Upper lobe of left lung (tissue), 6 donors: ENCODE measurements around the gene WFDC5. TPM values are rescaled to one million over a fixed set of nuclear protein-coding genes. Genes with fewer than 3 reads are reported as not detected.

Source experiments
- ATAC-seq, 2 donors: fragments of 200-7000 bp; cut with Tn5 transposase; one replicate each; pipeline ENCODE4 v1.9.1; 2022; ENCODE audit warnings: mild to moderate bottlenecking in 2 of 2, moderate library complexity in 2 of 2; ENCODE audit not compliant: low FRiP score in 2 of 2
- DNase-seq, 2 donors: peaks; one replicate each; pipeline ENCODE4 v3.0.0-alpha.2; 2019 to 2020
- H3K27ac ChIP-seq, 4 donors: fragments of 200-600 bp; sonication (generic); one replicate each; pipeline ENCODE4 v1.5.1; 2016 to 2019
- H3K27me3 ChIP-seq, 4 donors: fragments of 200-600 bp; sonication (generic); one replicate each; pipeline ENCODE4 v1.5.1; 2017 to 2019
- H3K36me3 ChIP-seq, 4 donors: fragments of 200-600 bp; sonication (generic); one replicate each; pipeline ENCODE4 v1.5.1; 2016 to 2019
- H3K4me1 ChIP-seq, 4 donors: fragments of 200-600 bp; sonication (generic); one replicate each; pipeline ENCODE4 v1.5.1; 2018 to 2019
- H3K4me3 ChIP-seq, 4 donors: fragments of 200-600 bp; sonication (generic); one replicate each; pipeline ENCODE4 v1.5.1; 2017 to 2019; ENCODE audit warnings: mild to moderate bottlenecking in 2 of 4, moderate library complexity in 1 of 4
- H3K9me3 ChIP-seq, 4 donors: fragments of 200-600 bp; sonication (generic); one replicate each; pipeline ENCODE4 v1.5.1; 2018 to 2019
- CTCF ChIP-seq, 6 experiments: fragments of 450-650 bp in 4 of 6; fragments of 200-600 bp in 2 of 6; sonication (generic) in 2 of 6; IDR thresholded peaks; one replicate each; pipeline ENCODE4 v1.5.1; 2016 to 2019; ENCODE audit warnings: antibody characterized with exemption in 6 of 6
- EP300 ChIP-seq, 4 donors: sonication (generic); formaldehyde crosslinking; IDR thresholded peaks; one replicate each; pipeline ENCODE4 v1.5.1; 2017; ENCODE audit warnings: antibody characterized with exemption in 4 of 4, control low read depth in 2 of 4
- POLR2A ChIP-seq, 4 donors: fragments of 450-650 bp; IDR thresholded peaks; one replicate each; pipeline ENCODE4 v1.5.1; 2016 to 2017; ENCODE audit warnings: antibody characterized with exemption in 4 of 4, mild to moderate bottlenecking in 2 of 4
- POLR2AphosphoS5 ChIP-seq, 2 donors: sonication (generic); formaldehyde crosslinking; IDR thresholded peaks; one replicate each; pipeline ENCODE4 v1.5.1; 2017; ENCODE audit warnings: antibody characterized with exemption in 2 of 2
- WGBS, 2 donors: methylation state at CpG; one replicate each; pipeline ENCODE4 v1.1.5; 2017 to 2018; 5-methylcytosine and 5-hydroxymethylcytosine counted together
- total RNA-seq, 6 donors: library from RNA; depleted of rRNA in 4 of 6; stranded (reverse); fragments of >200 nt in 4 of 6; gene quantifications; one replicate each; pipeline versions ENCODE4 v1.1.0 to v1.2.1, GENCODE V29; 2016 to 2021
- donor health status: DM: no; HTN: no; CAD: no; lungs with moderate emphysema.
- donor health status: DM: no; HTN: yes; CAD: no; lungs with severe emphysema.

Gene WFDC5
- total RNA-seq, 6 donors from 2014 or later = 0.57 to 2.0 TPM; not detected in 4

- Histone ChIP-seq H3K27me3 (peaks cover 0 to 9% (median 6%) of the 10 kb centered on the region in 4 donors), H3K9me3 (no peaks in the 10 kb centered on the region), H3K36me3 (no peaks in the 10 kb centered on the region), H3K4me1 (peaks cover 7 to 14% (median 9%) of the 10 kb centered on the region in 4 donors), H3K27ac (no peak overlapping the region), H3K4me3 (no peak overlapping the region)
- DNase-seq (no peak), ATAC-seq (no peak)
- 56 to 76% methylated on average over 2 of the region's 2 CpGs for WGBS, 2 donors
- no peak for TF ChIP-seq POLR2A (IDR thresholded peaks at IDR 0.05)
- TF ChIP-seq CTCF (IDR thresholded peaks at IDR 0.05) = no peak
- no peak for TF ChIP-seq POLR2AphosphoS5 (IDR thresholded peaks at IDR 0.05)
- TF ChIP-seq EP300 (IDR thresholded peaks at IDR 0.05) = no peak
Observed at GRCh38 chr20:45103072-45103471, 11.9 kb downstream of the WFDC5 start.

- H3K36me3 ChIP-seq = no peaks in the 10 kb centered on the region
- WGBS, 2 donors = 73 to 81% methylated on average over 4 to 6 of the region's 6 CpGs
- H3K27me3 ChIP-seq = peaks cover 0 to 17% (median 8%) of the 10 kb centered on the region in 4 donors
- ATAC-seq = no peak
- TF ChIP-seq POLR2AphosphoS5 (IDR thresholded peaks at IDR 0.05) (no peak), CTCF (IDR thresholded peaks at IDR 0.05) (no peak), POLR2A (IDR thresholded peaks at IDR 0.05) (no peak), EP300 (IDR thresholded peaks at IDR 0.05) (no peak)
- DNase-seq = peak in 1 of 2 donors; percentile 36
- H3K4me3 ChIP-seq = peak overlapping the region in 1 of 4 donors; percentile 6
- no peaks in the 10 kb centered on the region for H3K9me3 ChIP-seq
- H3K4me1 ChIP-seq = peaks cover 11 to 22% (median 14%) of the 10 kb centered on the region in 4 donors
- H3K27ac ChIP-seq = peak overlapping the region in 1 of 4 donors; percentile 52
Observed at GRCh38 chr20:45101333-45101850, 13.6 kb downstream of the WFDC5 start.

- peaks cover 0 to 17% (median 8%) of the 10 kb centered on the region in 4 donors for H3K27me3 ChIP-seq
- H3K9me3 ChIP-seq = no peaks in the 10 kb centered on the region
- TF ChIP-seq CTCF (IDR thresholded peaks at IDR 0.05) = no peak
- no peak for TF ChIP-seq POLR2A (IDR thresholded peaks at IDR 0.05)
- no peak for TF ChIP-seq POLR2AphosphoS5 (IDR thresholded peaks at IDR 0.05)
- no peak for TF ChIP-seq EP300 (IDR thresholded peaks at IDR 0.05)
- peaks cover 11 to 26% (median 15%) of the 10 kb centered on the region in 4 donors for H3K4me1 ChIP-seq
- peak within 1 kb of the TSS in 3 of 4 donors; percentile 6 to 22 (median 11) for H3K4me3 ChIP-seq
- ATAC-seq = peak in 1 of 2 donors; percentile 44
- no peaks in the 10 kb centered on the region for H3K36me3 ChIP-seq
- peak within 1 kb of the TSS in 1 of 4 donors; percentile 52 for H3K27ac ChIP-seq
- WGBS, 2 donors = 19 to 25% methylated on average over 8 to 24 of the region's 38 CpGs
- peak in 1 of 2 donors; percentile 85 for DNase-seq
Observed at GRCh38 chr20:45100563-45101245, 14.3 kb downstream of the WFDC5 start, which contains the start of gene KCNS1. KCNS1 (minus strand) TSS chr20:45101127; CDS start chr20:45099236, 1,891 bp downstream.

GRCh38 chr20:45098103-45098773 lies 16.7 kb downstream of the WFDC5 start:
- Histone ChIP-seq H3K9me3 (no peaks in the 10 kb centered on the region), H3K27me3 (peaks cover 0 to 17% (median 8%) of the 10 kb centered on the region in 4 donors), H3K4me1 (peaks cover 11 to 29% (median 16%) of the 10 kb centered on the region in 4 donors), H3K36me3 (no peaks in the 10 kb centered on the region), H3K27ac (no peak overlapping the region), H3K4me3 (peak overlapping the region in 3 of 4 donors; percentile 11 to 37 (median 33))
- 4 to 26% methylated on average over 10 to 80 of the region's 91 CpGs for WGBS, 2 donors
- TF ChIP-seq EP300 (IDR thresholded peaks at IDR 0.05) = no peak
- TF ChIP-seq CTCF (IDR thresholded peaks at IDR 0.05) = no peak
- no peak for TF ChIP-seq POLR2AphosphoS5 (IDR thresholded peaks at IDR 0.05)
- no peak for TF ChIP-seq POLR2A (IDR thresholded peaks at IDR 0.05)
- DNase-seq = peak in 1 of 2 donors; percentile 82
- no peak for ATAC-seq
